ENCODE results near the gene TOP2B. TPM values are rescaled to one million over a fixed set of nuclear protein-coding genes. Genes with fewer than 3 reads are reported as not detected.

The TOP2B gene
- total and polyA plus RNA-seq, 9 of the 15 experiments (the other 6 are each of a cell fraction or from before 2014, with no cell fraction given) = 45.3 to 186 (median 134) TPM

DNA sequence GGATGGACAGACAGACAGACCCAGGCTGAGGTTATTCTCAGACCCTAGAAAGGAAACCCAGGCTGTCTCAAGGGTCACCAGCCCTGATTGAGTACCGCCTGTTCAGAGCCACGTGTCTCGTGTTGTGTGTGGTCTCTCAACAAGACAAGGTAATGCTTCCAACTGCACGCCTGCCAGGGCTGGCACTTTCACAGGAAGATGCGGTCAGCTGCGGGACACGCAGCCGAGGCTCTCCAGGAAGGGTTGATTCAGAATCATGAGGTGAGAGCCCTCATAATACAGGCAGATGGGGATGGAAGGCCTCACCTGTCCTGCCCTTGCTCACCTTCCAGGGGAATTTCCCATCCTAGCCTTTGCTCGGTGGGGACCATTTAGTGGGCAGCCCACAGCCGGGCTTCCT is 81.4 kb downstream of the TOP2B start:
- FAIRE-seq (no peak), ATAC-seq (no peak), DNase-seq (ENCODE audit: extremely low read depth in 1 of 4, low spot score in 3 of 4) (no peak)
- Histone ChIP-seq H3K36me3 (ENCODE audit: control insufficient read depth, insufficient read depth, low read length) (no peaks in the 10 kb centered on the region), H4K20me1 (replicated peaks; ENCODE audit: control insufficient read depth, insufficient read depth, low read length) (0 out of 2 replicates have a peak, but pooled peaks cover 2% of the 10 kb centered on the region), H3K27me3 (ENCODE audit: control insufficient read depth in 2 of 2, insufficient read depth in 2 of 2, low read length in 2 of 2) (peaks cover 25 to 55% of the 10 kb centered on the region in 2 experiments), H3K4me3 (no peak overlapping the region), H3K9ac (ENCODE audit: insufficient read depth in 1 of 2, low read depth in 2 of 2, low read length in 2 of 2) (no peak overlapping the region), H3K4me2 (ENCODE audit: insufficient read depth, low read length) (no peak overlapping the region), H3K9me1 (ENCODE audit: control insufficient read depth, insufficient read depth, low read length) (no peaks in the 10 kb centered on the region), H3K4me1 (replicated peaks in 1 of 2; ENCODE audit: control insufficient read depth in 2 of 2, insufficient read depth in 2 of 2, low read length in 2 of 2) (peaks cover 0 to 6% of the 10 kb centered on the region in 2 experiments; a peak in 2 of 5 replicates), H3K79me2 (ENCODE audit: control insufficient read depth, insufficient read depth, low read length) (no peaks in the 10 kb centered on the region), H3K27ac (ENCODE audit: extremely low read depth, low read depth, low read length) (no peak overlapping the region), H3K9me3 (replicated peaks; ENCODE audit: control insufficient read depth, insufficient read depth, low read depth, low read length) (no peaks in the 10 kb centered on the region), H2AFZ (ENCODE audit: low read depth, low read length) (no peak overlapping the region)
- in situ Hi-C loops (cut with MboI) = no loop called here
- ChIA-PET POLR2A (no interaction called here), CTCF (ENCODE audit: low intra/inter-chr PET ratio) (no interaction called here)
- 34% methylated on average over 10 of the region's 10 CpGs for WGBS (ENCODE audit: insufficient coverage, low coverage, missing lambda C conversion rate)
- no TSS peak for BruUV-seq (replicated peaks)
- intact Hi-C loops (cut with micrococcal nuclease) = no loop called here
- TF ChIP-seq NCOA4 (IDR thresholded peaks at IDR 0.05; ENCODE audit: partially characterized antibody) (no peak), ZNF12 (CRISPR knock-in tag; IDR thresholded peaks at IDR 0.05) (no peak), PRDM10 (IDR thresholded peaks at IDR 0.05; ENCODE audit: partially characterized antibody) (no peak), GATA2 (CRISPR knock-in tag; IDR thresholded peaks at IDR 0.05) (no peak), TCF7 (IDR thresholded peaks at IDR 0.05; ENCODE audit: borderline replicate concordance) (no peak), ZNF134 (CRISPR knock-in tag; conservative IDR thresholded peaks at IDR 0.05) (no peak), POLR2AphosphoS2 (IDR thresholded peaks at IDR 0.05; ENCODE audit: low read length) (no peak), ZC3H8 (IDR thresholded peaks at IDR 0.05) (no peak), ZNF212 (CRISPR knock-in tag; IDR thresholded peaks at IDR 0.05) (no peak)
- TF ChIP-seq, protein P1, sequence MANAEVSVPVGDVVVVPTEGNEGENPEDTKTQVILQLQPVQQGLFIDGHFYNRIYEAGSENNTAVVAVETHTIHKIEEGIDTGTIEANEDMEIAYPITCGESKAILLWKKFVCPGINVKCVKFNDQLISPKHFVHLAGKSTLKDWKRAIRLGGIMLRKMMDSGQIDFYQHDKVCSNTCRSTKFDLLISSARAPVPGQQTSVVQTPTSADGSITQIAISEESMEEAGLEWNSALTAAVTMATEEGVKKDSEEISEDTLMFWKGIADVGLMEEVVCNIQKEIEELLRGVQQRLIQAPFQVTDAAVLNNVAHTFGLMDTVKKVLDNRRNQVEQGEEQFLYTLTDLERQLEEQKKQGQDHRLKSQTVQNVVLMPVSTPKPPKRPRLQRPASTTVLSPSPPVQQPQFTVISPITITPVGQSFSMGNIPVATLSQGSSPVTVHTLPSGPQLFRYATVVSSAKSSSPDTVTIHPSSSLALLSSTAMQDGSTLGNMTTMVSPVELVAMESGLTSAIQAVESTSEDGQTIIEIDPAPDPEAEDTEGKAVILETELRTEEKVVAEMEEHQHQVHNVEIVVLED (CRISPR knock-in tag; IDR thresholded peaks at IDR 0.05) = no peak
